K562 (cell line): ENCODE results near the gene ZNF629. TPM values are rescaled to one million over a fixed set of nuclear protein-coding genes. Genes with fewer than 3 reads are reported as not detected.

Experiments used
- GATAD2B ChIP-seq: fragments of 450-650 bp; IDR thresholded peaks from 2 replicates; pipeline ENCODE4 v1.6.1; 2017; ENCODE audit warnings: mild to moderate bottlenecking, borderline replicate concordance
- MGA ChIP-seq: fragments of 450-650 bp; IDR thresholded peaks from 2 replicates; pipeline ENCODE4 v1.6.1; 2016; ENCODE audit warnings: mild to moderate bottlenecking, moderate library complexity
- NCOR1 ChIP-seq: fragments of 450-650 bp; IDR thresholded peaks from 2 replicates; pipeline ENCODE4 v1.6.1; 2016; ENCODE audit warnings: mild to moderate bottlenecking, moderate library complexity
- RNF2 ChIP-seq: sonication (generic); IDR thresholded peaks from 2 replicates; pipeline ENCODE4 v1.6.1; 2016
- RUNX1 ChIP-seq: sonication (generic); IDR thresholded peaks from 2 replicates; pipeline ENCODE4 v1.6.1; 2016; ENCODE audit warnings: antibody characterized with exemption, low read depth
- SUPT5H ChIP-seq: fragments of 450-650 bp; IDR thresholded peaks from 2 replicates; pipeline ENCODE4 v1.6.1; 2016
- TBP ChIP-seq: optimal IDR thresholded peaks from 2 replicates; pipeline ENCODE3; 2011; ENCODE audit warnings: low read depth, low read length, improper control_type of control experiment
- YY1 ChIP-seq, 3 experiments: IDR thresholded peaks; 2 replicates each; pipeline ENCODE4 v1.6.1; 2011; ENCODE audit warnings: low read length in 2 of 3, mild to moderate bottlenecking in 2 of 3, moderate library complexity in 2 of 3, borderline replicate concordance in 1 of 3, control low read depth in 1 of 3, low read depth in 1 of 3; ENCODE audit not compliant: insufficient read depth in 3 of 3, insufficient replicate concordance in 2 of 3, control insufficient read depth in 1 of 3, insufficient read length in 1 of 3; ENCODE audit errors: extremely low read depth in 1 of 3
- polyA plus RNA-seq, 8 experiments: library from polyadenylated mRNA; depleted of rRNA in 4 of 8; stranded (reverse) in 5 of 8; unstranded in 3 of 8; fragments of >200 nt; fragmentation: Nextera tagmentation in 2 of 8; fragmentation: Illumina TruSeq in 1 of 8; extraction: Ambion mirVana in 2 of 8; extraction: Trizol in 1 of 8; gene quantifications; 2 replicates each; pipeline versions ENCODE4 v1.2.1 to v1.2.3, GENCODE V29; 2011 to 2014; ENCODE audit warnings: inconsistent platforms in 1 of 8, missing spikeins in 1 of 8
- total RNA-seq, 7 experiments: library from RNA; depleted of rRNA in 6 of 7; stranded (reverse); fragments of >200 nt in 6 of 7; fragmentation: Illumina TruSeq in 2 of 7; extraction: Trizol in 2 of 7; gene quantifications; 2 replicates each; pipeline versions ENCODE4 v1.2.1 to v1.2.3, GENCODE V29; 2011 to 2021; ENCODE audit warnings: low replicate concordance in 1 of 7
- TF ChIP-seq, protein P1 (sequence below), 2 experiments: fragments of 200-800 bp in 1 of 2; sonication (Bioruptor generic) in 1 of 2; sonication (generic) in 1 of 2; formaldehyde crosslinking in 1 of 2; IDR thresholded peaks in 1 of 2; conservative IDR thresholded peaks in 1 of 2; 2 replicates each; pipeline versions ENCODE4 v1.5.0 to v1.6.1; 2016 to 2020; ENCODE audit warnings: missing compliant biosample characterization in 1 of 2, missing genetic modification characterization in 1 of 2, missing genetic modification reagents in 1 of 2

The ZNF629 gene
- total and polyA plus RNA-seq, 9 of the 15 experiments (the other 6 are each of a cell fraction or from before 2014, with no cell fraction given): 0.44 to 18.8 (median 7.4) TPM

DNA sequence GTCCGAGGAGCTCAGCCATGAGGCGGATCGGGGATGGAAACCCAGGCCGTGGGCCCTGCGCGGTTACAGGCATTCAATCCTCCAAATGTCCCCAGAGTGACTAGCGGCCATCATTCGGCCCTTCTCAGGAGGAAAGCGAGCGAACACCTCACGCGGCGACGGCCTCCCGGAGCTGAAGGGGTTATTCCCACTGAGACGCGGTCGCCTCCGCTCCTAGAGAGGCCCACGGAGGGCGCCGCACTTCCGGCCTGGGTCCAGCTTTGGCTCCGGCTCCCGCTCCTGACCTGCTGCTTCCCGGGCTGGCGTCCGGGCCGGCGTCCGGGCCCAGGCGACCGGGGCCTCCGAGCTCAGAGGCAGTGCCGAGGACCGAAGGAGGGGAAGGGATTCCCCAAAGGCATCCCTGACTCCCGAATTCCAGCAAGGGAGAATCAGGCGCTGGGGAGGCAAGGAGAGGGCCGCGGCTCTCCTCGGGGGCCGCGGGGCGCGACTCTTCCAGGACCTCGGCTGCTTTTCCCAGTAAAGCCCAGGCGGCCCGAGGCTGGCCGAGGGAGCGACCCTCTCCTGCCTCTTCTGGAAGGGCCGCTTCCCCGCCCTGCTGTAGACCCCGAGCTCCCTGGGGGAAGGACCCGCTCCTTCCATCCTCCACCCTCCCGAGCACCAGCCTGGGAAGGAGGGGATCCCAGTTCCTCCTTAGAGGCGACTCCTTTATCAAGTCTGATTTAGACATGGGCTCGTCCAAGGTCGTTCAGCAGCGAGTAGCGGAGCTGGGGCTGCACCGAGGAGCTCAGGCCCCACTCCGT, 18.6 kb upstream of the ZNF629 start (continued):
- peak; percentile 61 for TF ChIP-seq MGA
- peak; percentile 34 to 75 (median 53) for TF ChIP-seq YY1 (IDR thresholded peaks at IDR 0.05; ENCODE audit: borderline replicate concordance in 1 of 3, control insufficient read depth in 1 of 3, extremely low read depth in 1 of 3, insufficient read depth in 3 of 3, insufficient read length in 1 of 3, insufficient replicate concordance in 2 of 3, low read depth in 1 of 3, low read length in 2 of 3)
- peak; percentile 89; the same call in 1 of the 2 replicates for TF ChIP-seq GATAD2B
- no peak; the same call in 1 of the 2 replicates for TF ChIP-seq NCOR1
- peak; percentile 77 for TF ChIP-seq RNF2
- peak; percentile 83 for TF ChIP-seq SUPT5H
- no peak for TF ChIP-seq RUNX1
- peak; percentile 82 for TF ChIP-seq TBP
- TF ChIP-seq, protein P1, sequence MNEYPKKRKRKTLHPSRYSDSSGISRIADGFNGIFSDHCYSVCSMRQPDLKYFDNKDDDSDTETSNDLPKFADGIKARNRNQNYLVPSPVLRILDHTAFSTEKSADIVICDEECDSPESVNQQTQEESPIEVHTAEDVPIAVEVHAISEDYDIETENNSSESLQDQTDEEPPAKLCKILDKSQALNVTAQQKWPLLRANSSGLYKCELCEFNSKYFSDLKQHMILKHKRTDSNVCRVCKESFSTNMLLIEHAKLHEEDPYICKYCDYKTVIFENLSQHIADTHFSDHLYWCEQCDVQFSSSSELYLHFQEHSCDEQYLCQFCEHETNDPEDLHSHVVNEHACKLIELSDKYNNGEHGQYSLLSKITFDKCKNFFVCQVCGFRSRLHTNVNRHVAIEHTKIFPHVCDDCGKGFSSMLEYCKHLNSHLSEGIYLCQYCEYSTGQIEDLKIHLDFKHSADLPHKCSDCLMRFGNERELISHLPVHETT (CRISPR knock-in tag; conservative IDR thresholded peaks at IDR 0.05 in 1 of 2, IDR thresholded peaks at IDR 0.05 in 1 of 2): peak in 1 of 2 experiments; percentile 69; a peak in 1 of 4 replicates
